Stimulated activated CD8-positive, alpha-beta memory T cell treated with anti-CD3 and anti-CD28 coated beads, Interleukin-15, amount 100 ng/mL, for 1 hour (primary cell): ENCODE results near the gene DNAH5.
"Not testable (repeated sequence)": the region's sequence is repeated elsewhere in the genome, so short reads cannot be mapped to it uniquely, and the experiment has no call there.

Experiments used
- DNase-seq: peaks from one replicate; pipeline ENCODE4 v3.0.0-alpha.2; 2020; ENCODE audit warnings: low read depth

Gene DNAH5

DNA sequence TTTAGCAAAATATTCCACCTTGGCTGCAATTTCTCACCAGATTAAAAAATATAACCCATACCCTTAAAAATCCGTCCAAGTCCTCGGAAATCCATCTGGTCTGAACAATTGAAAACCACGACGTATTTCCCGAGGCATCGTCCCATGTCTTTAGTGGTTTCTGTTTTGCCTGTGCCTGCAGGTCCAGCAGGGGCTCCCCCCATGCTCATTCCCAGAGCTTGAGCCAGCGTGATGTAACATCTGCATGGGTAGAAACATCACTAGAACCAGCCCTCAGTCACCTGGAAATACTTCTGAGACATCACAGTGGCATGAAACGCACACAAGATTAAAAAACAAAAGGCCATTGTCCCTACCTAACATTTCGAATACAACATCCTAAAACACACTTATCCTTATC is 114.0 kb downstream of the DNAH5 start:
- no peak for DNase-seq

GRCh38 chr5:13821366-13821765 is 123.1 kb downstream of the DNAH5 start:
- DNase-seq, result no peak

DNA sequence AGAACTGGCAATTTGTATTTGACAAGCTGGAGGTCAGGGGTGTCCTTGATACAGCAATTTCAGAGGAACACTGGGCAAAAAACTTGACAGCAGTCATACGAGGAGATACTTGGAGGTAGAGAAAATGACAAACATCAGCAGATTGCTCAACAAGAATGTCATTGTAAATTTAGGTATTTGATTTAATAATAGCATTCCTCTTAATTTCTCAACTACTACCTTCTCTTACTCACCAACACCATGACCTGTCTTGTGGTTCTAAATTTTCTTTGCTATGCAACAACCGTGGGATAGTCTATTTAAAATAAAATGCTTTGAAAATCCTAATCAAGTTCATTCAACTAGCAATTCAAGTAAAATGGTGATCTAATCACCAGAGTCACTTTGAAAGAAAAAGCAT is 128.4 kb downstream of the DNAH5 start:
- DNase-seq, result no peak

- DNase-seq, result no peak
These were observed 130.2 kb downstream of the DNAH5 start for GRCh38 chr5:13814301-13814700.

DNA sequence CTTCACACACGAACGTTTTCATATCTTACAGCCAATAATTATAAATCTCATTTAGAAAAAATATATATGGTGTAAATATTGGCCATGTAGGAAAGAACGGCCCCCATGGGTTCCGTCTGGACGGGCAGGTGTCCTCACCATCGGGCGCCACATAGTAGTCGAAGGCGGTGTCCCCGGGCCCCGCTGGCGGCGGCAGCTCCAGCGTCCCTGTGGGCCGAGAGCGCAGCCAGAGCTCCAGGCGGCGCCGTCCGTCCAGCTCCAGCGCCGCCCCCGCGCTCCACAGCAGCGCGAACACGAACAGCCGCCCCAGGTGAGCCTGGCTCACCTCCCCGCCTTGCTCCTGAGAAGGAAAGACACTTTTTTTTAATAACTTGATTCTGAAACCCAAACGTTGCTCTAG is 134.6 kb downstream of the DNAH5 start:
- DNase-seq, result no peak

DNA sequence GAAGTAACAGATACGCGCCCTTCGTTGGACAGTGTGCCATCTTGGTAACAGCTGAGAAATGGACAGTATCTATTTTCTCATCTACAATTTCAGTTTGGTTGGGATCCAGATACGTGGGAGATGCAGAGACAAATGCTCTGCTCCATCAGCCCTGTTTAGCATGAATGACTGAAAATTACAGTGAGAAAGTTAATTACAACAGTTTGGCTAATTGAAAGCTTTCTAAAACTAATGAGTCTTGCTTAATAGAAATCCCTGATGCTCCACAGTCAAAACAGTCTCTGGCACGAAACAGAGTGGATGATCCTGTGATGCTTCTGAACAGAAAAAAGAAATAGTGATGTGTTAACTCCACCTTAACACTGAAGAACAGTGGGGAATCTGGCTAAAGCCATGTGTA is 140.2 kb downstream of the DNAH5 start:
- DNase-seq, result no peak

DNA sequence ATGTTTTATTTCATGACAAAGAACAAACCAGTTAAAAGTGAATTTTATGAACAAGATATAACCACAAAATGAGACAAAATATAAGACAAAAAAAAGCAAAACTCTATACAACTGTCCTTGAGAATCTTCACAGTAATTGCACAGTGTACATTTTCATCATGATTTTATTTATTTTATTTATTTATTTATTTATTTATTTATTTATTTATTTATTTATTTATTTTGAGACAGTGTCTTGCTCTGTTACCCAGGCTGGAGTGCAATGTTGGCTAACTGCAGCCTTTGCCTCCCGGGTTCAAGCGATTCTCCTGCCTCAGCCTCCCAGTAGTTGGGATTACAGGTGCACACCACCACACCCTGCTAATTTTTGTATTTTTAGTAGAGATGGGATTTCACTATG is 145.9 kb downstream of the DNAH5 start:
- DNase-seq, result not testable (repeated sequence)

DNA sequence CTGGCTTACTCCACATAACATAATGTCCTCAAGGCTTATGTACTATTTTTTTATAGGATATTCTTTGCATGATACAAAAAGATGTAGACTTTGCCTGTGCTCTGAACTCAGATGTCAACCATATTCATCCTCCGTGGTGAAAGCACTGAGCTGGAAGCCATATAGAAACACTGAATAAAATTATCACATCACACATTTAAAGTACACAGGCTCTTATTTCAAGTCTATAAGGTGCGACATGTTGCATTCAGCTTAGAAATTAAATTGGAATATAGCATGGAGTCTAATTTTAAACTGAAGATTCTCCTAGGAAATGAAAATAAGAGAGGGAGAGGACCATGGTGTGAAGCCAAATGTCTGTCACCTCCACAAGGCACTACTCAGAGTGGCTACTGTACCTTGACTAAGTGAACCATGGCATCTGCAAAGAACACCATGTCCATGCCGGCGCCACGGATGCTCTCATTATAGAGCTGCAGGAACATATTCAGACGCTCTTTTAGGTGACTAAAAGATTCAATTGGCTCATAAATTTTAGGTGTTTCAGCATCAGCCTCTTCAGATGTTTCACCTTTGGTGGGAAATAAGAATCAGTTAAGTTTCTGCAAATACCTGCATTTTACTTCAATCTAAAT is 158.6 kb downstream of the DNAH5 start:
- DNase-seq, result no peak

GRCh38 chr5:13783726-13784125 is 160.8 kb downstream of the DNAH5 start:
- DNase-seq, result no peak

GRCh38 chr5:13780081-13780480 is 164.4 kb downstream of the DNAH5 start:
- no peak for DNase-seq

DNA sequence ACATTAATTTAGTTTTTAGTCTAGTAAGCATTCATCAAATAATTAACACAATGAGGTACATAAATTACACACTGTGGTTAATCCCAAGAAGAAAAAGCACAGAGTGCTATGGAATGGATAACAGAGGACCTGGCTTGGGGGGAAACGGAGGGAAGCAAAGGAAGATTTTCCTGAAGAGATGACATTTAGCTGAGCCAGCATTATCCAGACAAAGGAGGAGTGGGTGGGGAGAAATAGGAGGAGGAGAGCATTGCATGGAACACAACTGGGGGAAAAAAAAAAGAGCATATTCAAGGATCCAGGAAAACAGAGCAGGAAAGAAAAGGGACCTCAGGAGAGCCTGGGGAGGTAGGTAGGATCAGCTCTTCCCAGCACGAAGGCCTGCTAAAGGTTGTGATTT is 170.8 kb downstream of the DNAH5 start:
- no peak for DNase-seq

DNA sequence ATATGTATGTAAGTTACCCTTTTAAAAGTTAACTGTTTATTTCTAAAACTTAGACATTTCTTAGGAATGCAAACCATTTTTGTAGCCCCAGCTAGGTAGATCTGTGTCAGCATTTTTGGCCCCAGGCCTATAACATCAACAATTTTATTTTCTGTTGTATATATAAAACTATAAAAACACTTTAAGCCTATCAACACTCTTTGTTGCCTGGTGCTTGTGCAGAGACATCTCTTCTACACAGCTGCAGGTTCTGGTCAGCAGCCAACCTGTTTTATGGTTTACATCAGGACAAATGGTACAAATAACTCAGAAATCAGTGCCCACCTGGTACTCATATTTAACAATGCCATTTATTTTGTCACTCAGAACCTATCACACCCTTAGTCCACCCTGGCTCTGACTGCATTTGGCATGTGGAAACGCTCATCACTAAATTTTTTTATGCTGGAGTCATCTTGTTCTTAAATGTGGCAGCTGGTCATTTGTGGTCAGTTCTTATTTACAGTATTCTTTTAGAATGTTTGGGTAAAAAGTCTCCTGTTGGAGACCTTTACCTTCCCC is 173.4 kb downstream of the DNAH5 start:
- DNase-seq, result no peak

GRCh38 chr5:13766236-13766635 is 178.3 kb downstream of the DNAH5 start:
- no peak for DNase-seq

- no peak for DNase-seq
These were observed 180.8 kb downstream of the DNAH5 start for GRCh38 chr5:13763719-13764118.

GRCh38 chr5:13749766-13750165 is 194.7 kb downstream of the DNAH5 start:
- DNase-seq, result no peak

DNA sequence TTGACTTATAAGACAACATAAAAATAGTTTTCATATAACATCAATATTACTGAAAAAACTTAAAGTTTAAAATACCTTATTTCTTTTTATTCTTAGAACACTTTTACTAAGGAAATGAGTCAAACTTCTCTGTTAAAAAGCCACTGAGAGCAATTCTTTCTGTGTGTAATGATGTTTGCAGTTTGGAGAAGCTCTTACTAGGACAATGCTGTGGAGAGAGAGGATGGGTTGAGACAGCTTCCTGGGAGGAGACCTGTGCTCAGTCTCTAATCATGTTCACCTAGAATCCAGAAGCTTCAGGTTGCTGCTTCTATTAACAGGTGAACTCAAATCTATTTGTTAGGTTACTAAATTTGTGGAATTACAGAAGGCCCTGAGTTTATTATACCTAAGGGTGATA is 198.5 kb downstream of the DNAH5 start:
- DNase-seq, result no peak

- DNase-seq, result no peak
These were observed 199.0 kb downstream of the DNAH5 start for GRCh38 chr5:13745508-13745907.

DNA sequence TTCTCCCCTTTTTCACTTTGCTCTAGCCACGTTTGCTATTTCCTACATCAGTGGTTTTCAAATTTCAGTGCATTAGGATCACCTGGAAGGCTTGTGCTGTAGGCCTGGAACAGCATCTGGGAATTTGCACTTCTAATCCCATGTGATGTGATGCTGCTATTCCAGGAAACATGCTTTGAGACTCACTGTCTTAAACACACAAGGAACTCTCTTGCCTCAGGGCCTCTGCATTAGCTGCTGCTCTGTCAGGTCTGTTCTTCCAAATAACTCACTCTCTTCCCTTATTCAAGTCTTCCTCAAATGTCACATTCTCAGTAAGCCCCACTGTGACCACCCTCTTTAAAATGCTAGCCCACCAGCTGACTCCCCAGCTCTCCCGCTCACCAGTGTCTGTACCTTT is 204.0 kb downstream of the DNAH5 start:
- DNase-seq, result no peak

DNA sequence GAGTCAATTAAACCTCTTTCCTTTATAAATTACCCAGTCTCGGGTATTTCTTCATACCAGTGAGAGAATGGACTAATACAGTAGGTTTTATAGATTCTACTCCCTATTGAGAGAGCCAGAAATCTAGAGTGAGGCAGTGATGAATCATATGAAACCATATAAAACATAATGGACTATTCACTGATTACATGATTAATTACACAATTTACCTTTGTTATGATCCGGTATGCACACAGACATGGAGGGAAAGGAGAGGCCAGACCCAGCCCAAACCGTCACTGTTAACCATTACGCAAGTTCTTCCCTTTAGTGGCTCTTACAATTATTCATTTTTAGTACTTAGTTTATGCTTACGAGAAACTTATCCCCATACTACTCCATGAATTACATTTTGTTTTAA is 205.0 kb downstream of the DNAH5 start:
- DNase-seq, result no peak

GRCh38 chr5:13735691-13736090 is 208.8 kb downstream of the DNAH5 start:
- no peak for DNase-seq

DNA sequence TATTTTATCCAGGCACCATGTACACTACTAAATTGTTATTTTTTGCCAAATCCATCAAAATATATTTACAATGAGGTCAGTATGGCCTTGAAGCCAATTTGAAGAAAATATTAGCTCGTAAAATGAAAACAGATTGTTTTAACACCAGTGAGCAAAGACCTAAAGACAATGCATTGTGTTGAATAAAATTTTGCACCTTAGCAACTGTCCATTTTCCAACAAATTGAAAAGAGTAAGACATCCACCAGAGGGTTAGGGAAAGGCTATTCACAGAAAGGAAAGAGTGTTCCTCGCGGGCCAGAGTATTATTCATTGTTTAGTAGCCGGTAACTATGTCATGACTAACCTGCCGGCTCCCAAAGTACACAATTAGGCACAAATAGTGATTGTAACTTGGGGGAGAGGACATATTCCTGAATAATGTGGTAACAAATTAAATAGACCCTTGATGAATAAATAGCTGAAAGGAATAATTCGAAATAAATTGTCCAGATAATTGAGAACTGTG is 213.3 kb downstream of the DNAH5 start:
- DNase-seq, result no peak

DNA sequence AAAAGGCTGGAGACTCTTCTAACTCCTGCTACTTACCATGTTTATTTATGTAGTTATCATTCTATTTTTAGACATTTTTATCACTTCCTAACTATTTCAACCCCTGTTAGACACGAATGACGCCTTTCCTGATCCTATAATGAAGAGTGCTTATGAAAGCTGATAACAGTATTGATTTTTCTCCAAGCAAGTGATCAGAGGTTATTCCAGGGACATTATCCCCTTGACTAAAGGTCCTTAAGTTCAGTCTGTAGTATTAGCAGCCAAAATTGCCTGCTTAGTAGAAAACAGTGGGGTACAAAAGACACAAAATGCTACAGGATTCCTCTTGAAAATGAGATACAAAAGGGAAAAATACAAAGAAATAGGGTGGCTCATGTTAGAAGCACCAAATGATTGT is 235.6 kb downstream of the DNAH5 start:
- no peak for DNase-seq

DNA sequence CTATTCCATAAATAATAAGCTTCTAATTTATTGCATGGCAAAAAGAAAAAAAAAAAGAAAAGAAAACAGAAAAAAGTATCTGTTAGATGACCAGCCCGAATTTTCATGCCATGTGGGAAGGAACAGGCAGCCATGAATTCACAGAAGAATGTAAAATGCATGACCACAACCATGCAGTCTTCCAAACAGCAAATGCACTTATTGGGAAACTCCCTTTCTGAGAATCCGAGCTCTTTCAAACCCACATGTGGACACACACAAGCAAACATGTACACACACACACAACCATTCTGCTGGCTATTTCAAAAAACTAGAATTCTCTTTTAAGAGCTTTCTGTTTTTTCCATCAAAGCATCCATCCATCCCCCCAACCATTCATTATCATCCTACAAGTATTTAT is 236.1 kb downstream of the DNAH5 start:
- no peak for DNase-seq

- DNase-seq, result no peak
These were observed 240.1 kb downstream of the DNAH5 start for GRCh38 chr5:13704396-13704795.
